ENCODE measurements around the gene MC4R. TPM values are rescaled to one million over a fixed set of nuclear protein-coding genes. Genes with fewer than 3 reads are reported as not detected.
A peak's percentile ranks its signal among the peaks of the same experiment; 100 is the strongest.

The MC4R gene
- total and polyA plus RNA-seq, 2 of the 4 experiments (the other 2 are of a cell fraction): 0.14 to 0.18 TPM

DNA sequence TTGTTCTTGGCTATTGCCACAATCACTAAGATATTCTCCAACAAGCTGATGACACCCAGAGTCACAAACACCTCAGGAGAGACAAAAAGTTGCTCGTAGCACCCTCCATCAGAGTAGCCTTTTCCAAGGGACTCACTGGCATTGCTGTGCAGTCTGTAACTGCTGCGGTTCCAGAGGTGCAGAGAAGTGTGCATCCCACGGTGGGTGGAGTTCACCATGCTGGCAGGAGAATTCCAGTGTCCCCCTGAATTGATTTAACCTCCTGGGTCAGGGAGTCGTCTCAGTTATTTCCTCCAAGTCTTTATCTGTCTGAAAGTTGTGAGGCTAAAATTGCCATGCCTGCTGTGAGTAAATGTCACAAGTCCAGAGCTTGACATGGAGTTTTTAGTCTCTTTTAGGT lies 443 bp downstream of the MC4R start:
- dilution Hi-C loops (cut with HindIII; ENCODE audit: low sequenced_read_pairs, unreplicated experiment): no loop called here
- H3K79me1 ChIP-seq (ENCODE audit: low read depth in 1 of 2, low read length in 2 of 2): no peaks in the 10 kb centered on the region
- no peak for ATAC-seq (ENCODE audit: low read depth)
- no peak overlapping the region for H4K5ac ChIP-seq (ENCODE audit: low read depth, low read length)
- no peak overlapping the region for H2AK5ac ChIP-seq (ENCODE audit: low read depth, low read length)
- POLR2A ChIA-PET (ENCODE audit: unreplicated experiment): interaction anchor here (0.6 kb wide), 1 partner anchor 1204 kb away, joined by 3 read pairs; no protein-coding TSS in a partner anchor
- no peak overlapping the region for H3K27ac ChIP-seq (ENCODE audit: insufficient read depth, low read length)
- H3K36me3 ChIP-seq (ENCODE audit: control insufficient read depth, insufficient read depth, low read length): no peaks in the 10 kb centered on the region
- no peaks in the 10 kb centered on the region for H3K9me3 ChIP-seq (ENCODE audit: control insufficient read depth, insufficient read depth, low read length)
- H3K4me3 ChIP-seq (ENCODE audit: insufficient read depth, low read depth, low read length): no peak overlapping the region
- no peak overlapping the region for H2BK120ac ChIP-seq (ENCODE audit: low read depth, low read length)
- no peak overlapping the region for H4K91ac ChIP-seq (ENCODE audit: insufficient read depth, low read depth, low read length)
- no peaks in the 10 kb centered on the region for H3K9me1 ChIP-seq (ENCODE audit: insufficient read depth, low read length)
- CTCF ChIA-PET: interaction anchor here (0.6 to 0.9 kb wide), 2 partner anchors 9 to 404 kb away, joined by 3 to 6 read pairs; no protein-coding TSS in a partner anchor
- no peak overlapping the region for H4K8ac ChIP-seq (ENCODE audit: low read depth in 2 of 2, low read length in 2 of 2)
- H3K18ac ChIP-seq (ENCODE audit: low read depth, low read length): no peak overlapping the region
- DNase-seq: no peak
- no peaks in the 10 kb centered on the region; the same call in 1 of the 2 replicates for H3K4me1 ChIP-seq (ENCODE audit: control insufficient read depth, insufficient read depth, low read length)
- TF ChIP-seq, protein P1, sequence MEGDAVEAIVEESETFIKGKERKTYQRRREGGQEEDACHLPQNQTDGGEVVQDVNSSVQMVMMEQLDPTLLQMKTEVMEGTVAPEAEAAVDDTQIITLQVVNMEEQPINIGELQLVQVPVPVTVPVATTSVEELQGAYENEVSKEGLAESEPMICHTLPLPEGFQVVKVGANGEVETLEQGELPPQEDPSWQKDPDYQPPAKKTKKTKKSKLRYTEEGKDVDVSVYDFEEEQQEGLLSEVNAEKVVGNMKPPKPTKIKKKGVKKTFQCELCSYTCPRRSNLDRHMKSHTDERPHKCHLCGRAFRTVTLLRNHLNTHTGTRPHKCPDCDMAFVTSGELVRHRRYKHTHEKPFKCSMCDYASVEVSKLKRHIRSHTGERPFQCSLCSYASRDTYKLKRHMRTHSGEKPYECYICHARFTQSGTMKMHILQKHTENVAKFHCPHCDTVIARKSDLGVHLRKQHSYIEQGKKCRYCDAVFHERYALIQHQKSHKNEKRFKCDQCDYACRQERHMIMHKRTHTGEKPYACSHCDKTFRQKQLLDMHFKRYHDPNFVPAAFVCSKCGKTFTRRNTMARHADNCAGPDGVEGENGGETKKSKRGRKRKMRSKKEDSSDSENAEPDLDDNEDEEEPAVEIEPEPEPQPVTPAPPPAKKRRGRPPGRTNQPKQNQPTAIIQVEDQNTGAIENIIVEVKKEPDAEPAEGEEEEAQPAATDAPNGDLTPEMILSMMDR (conservative IDR thresholded peaks at IDR 0.05; ENCODE audit: low read depth, low read length): no peak
- H3K4me2 ChIP-seq (ENCODE audit: low read depth, low read length): peak overlapping the region; percentile 48
- no TSS peak for BruUV-seq (replicated peaks)
- peaks cover 4% of the 10 kb centered on the region; the same call in 1 of the 2 replicates for H3K27me3 ChIP-seq (ENCODE audit: control insufficient read depth, insufficient read depth, low read length)
- no peak overlapping the region for H3K9ac ChIP-seq (ENCODE audit: low read depth, low read length)
- no peak overlapping the region for H3K14ac ChIP-seq (replicated peaks; ENCODE audit: low read depth, low read length)
- no peak overlapping the region for H3K56ac ChIP-seq (ENCODE audit: extremely low read depth, insufficient read depth, low read length)
- H2BK5ac ChIP-seq (ENCODE audit: low read depth, low read length, poor library complexity, severe bottlenecking): no peak overlapping the region
- no peak overlapping the region for H3K4ac ChIP-seq (ENCODE audit: low read depth, low read length)
- whole genome bisulfite sequencing, 2 experiments (ENCODE audit: extremely low coverage in 2 of 2, insufficient read length in 1 of 2): 17% methylated on average over 1 of the region's 4 CpGs; no CpG with 5 or more reads in 1 of the 2 experiments
- intact Hi-C loops (cut with micrococcal nuclease): loop anchor here (10.0 kb wide), 1 partner anchor 177 kb away; no protein-coding TSS in a partner anchor
- no peaks in the 10 kb centered on the region for H4K20me1 ChIP-seq (ENCODE audit: insufficient read depth, low read length)
- H2BK20ac ChIP-seq (ENCODE audit: low read depth, low read length): no peak overlapping the region
- H2AK9ac ChIP-seq (replicated peaks; ENCODE audit: low read depth, low read length, poor library complexity): no peak overlapping the region
- H3K23ac ChIP-seq (ENCODE audit: low read depth, low read length): no peak overlapping the region
- in situ Hi-C loops (cut with MboI; ENCODE audit: low sequenced_read_pairs): no loop called here
- H2BK15ac ChIP-seq (ENCODE audit: low read depth, low read length): no peak overlapping the region
- peak overlapping the region; percentile 67 for H2AFZ ChIP-seq (replicated peaks; ENCODE audit: low read length, poor library complexity)
